ENCODE measurements around the gene NOXO1.

The NOXO1 gene

GRCh38 chr16:1953734-1954133, 27.5 kb downstream of the NOXO1 start:
- Histone ChIP-seq H3K27ac (no peak overlapping the region), H3K4me3 (ENCODE audit: low read depth, low read length) (no peak overlapping the region), H3K27me3 (ENCODE audit: control insufficient read depth, insufficient read depth, low read length) (no peaks in the 10 kb centered on the region), H2AFZ (no peak overlapping the region), H3K9me3 (ENCODE audit: control insufficient read depth, low read length) (no peaks in the 10 kb centered on the region), H3K4me2 (ENCODE audit: low read length) (no peak overlapping the region), H3K4me1 (no peaks in the 10 kb centered on the region), H3K79me2 (no peaks in the 10 kb centered on the region), H3K9ac (no peak overlapping the region), H3K36me3 (ENCODE audit: control insufficient read depth, insufficient read depth, low read length) (no peaks in the 10 kb centered on the region)
- TF ChIP-seq CTCF (IDR thresholded peaks at IDR 0.05), result no peak

GRCh38 chr16:1950559-1950958, 30.7 kb downstream of the NOXO1 start:
- Histone ChIP-seq H3K36me3 (ENCODE audit: control insufficient read depth, insufficient read depth, low read length) (no peaks in the 10 kb centered on the region), H2AFZ (no peak overlapping the region), H3K4me2 (ENCODE audit: low read length) (no peak overlapping the region), H3K27ac (no peak overlapping the region), H3K9me3 (ENCODE audit: control insufficient read depth, low read length) (no peaks in the 10 kb centered on the region), H3K79me2 (no peaks in the 10 kb centered on the region), H3K4me1 (no peaks in the 10 kb centered on the region), H3K27me3 (ENCODE audit: control insufficient read depth, insufficient read depth, low read length) (no peaks in the 10 kb centered on the region), H3K4me3 (ENCODE audit: low read depth, low read length) (no peak overlapping the region), H3K9ac (no peak overlapping the region)
- no peak for TF ChIP-seq CTCF (IDR thresholded peaks at IDR 0.05)

GRCh38 chr16:1950047-1950446, 31.2 kb downstream of the NOXO1 start:
- Histone ChIP-seq H3K27me3 (ENCODE audit: control insufficient read depth, insufficient read depth, low read length) (no peaks in the 10 kb centered on the region), H2AFZ (no peak overlapping the region), H3K9me3 (ENCODE audit: control insufficient read depth, low read length) (no peaks in the 10 kb centered on the region), H3K27ac (no peak overlapping the region), H3K36me3 (ENCODE audit: control insufficient read depth, insufficient read depth, low read length) (no peaks in the 10 kb centered on the region), H3K9ac (no peak overlapping the region), H3K4me2 (ENCODE audit: low read length) (no peak overlapping the region), H3K79me2 (no peaks in the 10 kb centered on the region), H3K4me1 (no peaks in the 10 kb centered on the region), H3K4me3 (ENCODE audit: low read depth, low read length) (no peak overlapping the region)
- no peak for TF ChIP-seq CTCF (IDR thresholded peaks at IDR 0.05)

GRCh38 chr16:1949507-1949906, 31.8 kb downstream of the NOXO1 start:
- Histone ChIP-seq H3K9me3 (ENCODE audit: control insufficient read depth, low read length) (no peaks in the 10 kb centered on the region), H2AFZ (no peak overlapping the region), H3K79me2 (no peaks in the 10 kb centered on the region), H3K9ac (no peak overlapping the region), H3K36me3 (ENCODE audit: control insufficient read depth, insufficient read depth, low read length) (no peaks in the 10 kb centered on the region), H3K4me1 (no peaks in the 10 kb centered on the region), H3K27me3 (ENCODE audit: control insufficient read depth, insufficient read depth, low read length) (no peaks in the 10 kb centered on the region), H3K4me3 (ENCODE audit: low read depth, low read length) (no peak overlapping the region), H3K4me2 (ENCODE audit: low read length) (no peak overlapping the region), H3K27ac (no peak overlapping the region)
- no peak for TF ChIP-seq CTCF (IDR thresholded peaks at IDR 0.05)

- H3K4me3 ChIP-seq (ENCODE audit: low read depth, low read length), result no peak overlapping the region
- no peaks in the 10 kb centered on the region for H3K79me2 ChIP-seq
- H2AFZ ChIP-seq, result no peak overlapping the region
- no peaks in the 10 kb centered on the region for H3K27me3 ChIP-seq (ENCODE audit: control insufficient read depth, insufficient read depth, low read length)
- H3K4me1 ChIP-seq, result peaks cover 2% of the 10 kb centered on the region
- no peak overlapping the region for H3K4me2 ChIP-seq (ENCODE audit: low read length)
- no peaks in the 10 kb centered on the region for H3K36me3 ChIP-seq (ENCODE audit: control insufficient read depth, insufficient read depth, low read length)
- H3K9me3 ChIP-seq (ENCODE audit: control insufficient read depth, low read length), result no peaks in the 10 kb centered on the region
- no peak for TF ChIP-seq CTCF (IDR thresholded peaks at IDR 0.05)
- no peak overlapping the region for H3K9ac ChIP-seq
- H3K27ac ChIP-seq, result no peak overlapping the region
Observed at GRCh38 chr16:1947369-1947670, 33.9 kb downstream of the NOXO1 start.
